SK-N-MC (cell line): ENCODE results near the gene NIPBL.

Source experiments
- EZH2 ChIP-seq: fragments of 200-600 bp; sonication (generic); IDR thresholded peaks from one replicate; pipeline ENCODE4 v1.6.1; 2017; ENCODE audit warnings: antibody characterized with exemption
- FOXP2 ChIP-seq: optimal IDR thresholded peaks from 2 replicates; pipeline ENCODE3; 2011; ENCODE audit warnings: mild to moderate bottlenecking, moderate library complexity; ENCODE audit not compliant: insufficient read depth; ENCODE audit errors: extremely low read length, control extremely low read depth
- POLR2AphosphoS5 ChIP-seq: IDR thresholded peaks from 2 replicates; pipeline ENCODE4 v1.6.1; 2012; ENCODE audit warnings: mild to moderate bottlenecking, low read depth, low read length, borderline replicate concordance

DNA sequence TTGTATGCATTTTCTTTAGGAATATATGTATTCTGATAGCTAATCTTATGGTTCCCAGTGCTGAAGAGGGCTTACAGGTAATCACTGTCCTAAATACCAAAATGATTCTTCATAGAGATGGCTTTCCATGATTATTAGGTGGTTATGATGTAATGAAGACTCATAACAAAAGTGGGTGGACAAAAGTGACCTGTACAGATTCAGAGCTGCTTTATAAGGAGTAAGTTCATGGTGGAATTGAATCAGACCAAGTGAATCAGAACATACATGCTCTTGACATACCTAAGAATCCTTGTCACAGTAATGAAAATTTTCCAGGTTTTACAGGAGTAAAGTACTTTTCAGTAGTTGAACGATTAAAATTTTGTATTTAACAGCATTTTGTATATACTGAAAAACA, 105.6 kb downstream of the NIPBL start:
- TF ChIP-seq EZH2 (no peak), POLR2AphosphoS5 (no peak), FOXP2 (no peak)
